HEK293 (cell line): ENCODE results near the gene ANKRD33B.

Source experiments
- CTCF ChIA-PET: fragments of 350-600 bp; formaldehyde crosslinking; extraction: SDS; loops from one replicate; lab custom pipeline; 2021; ENCODE audit warnings: antibody characterized with exemption; lab: Yijun Ruan, JAX
- POLR2A ChIA-PET: fragments of 300-600 bp; formaldehyde crosslinking; extraction: SDS; loops from one replicate; lab custom pipeline; 2020; ENCODE audit warnings: antibody characterized with exemption, inconsistent platforms; lab: Yijun Ruan, JAX
- H3K27ac ChIP-seq: fragments of 200-500 bp; sonication (Bioruptor generic); 2 replicates; pipeline ENCODE4 v1.5.1; 2014; ENCODE audit warnings: low read depth, low read length, control low read depth, inconsistent platforms; ENCODE audit errors: extremely low read depth
- H3K36me3 ChIP-seq, 2 experiments: fragments of 200-500 bp in 1 of 2; sonication (Bioruptor generic) in 1 of 2; 1 replicate in 1 of 2; 2 replicates in 1 of 2; pipeline ENCODE4 v1.5.1; 2014 to 2017; ENCODE audit warnings: inconsistent platforms in 2 of 2, low read length in 2 of 2; ENCODE audit not compliant: control insufficient read depth in 2 of 2, insufficient read depth in 1 of 2
- H3K4me1 ChIP-seq: fragments of 200-500 bp; sonication (Bioruptor generic); 2 replicates; pipeline ENCODE4 v1.5.1; 2014; ENCODE audit warnings: mild to moderate bottlenecking, low read length, inconsistent platforms; ENCODE audit not compliant: control insufficient read depth, insufficient read depth
- H3K4me3 ChIP-seq: 2 replicates; pipeline ENCODE4 v1.5.1; 2011; ENCODE audit warnings: low read depth, mild to moderate bottlenecking, control low read depth, low read length, moderate library complexity
- H3K9me3 ChIP-seq: fragments of 200-500 bp; sonication (Bioruptor generic); 2 replicates; pipeline ENCODE4 v1.5.1; 2014; ENCODE audit warnings: low read depth, low read length, inconsistent platforms; ENCODE audit not compliant: control insufficient read depth, insufficient read depth
- BCL11A ChIP-seq: fragments of 450-650 bp; formaldehyde crosslinking; IDR thresholded peaks from 2 replicates; pipeline ENCODE4 v1.5.1; 2016; ENCODE audit warnings: low read depth, missing biosample characterization, missing genetic modification characterization
- EGR2 ChIP-seq: fragments of 450-650 bp; formaldehyde crosslinking; IDR thresholded peaks from 2 replicates; pipeline ENCODE4 v1.5.1; 2016; ENCODE audit warnings: low read depth, missing biosample characterization, missing genetic modification characterization
- HOXA7 ChIP-seq: sonication (generic); formaldehyde crosslinking; IDR thresholded peaks from 2 replicates; pipeline ENCODE4 v1.8.1; 2022; ENCODE audit warnings: missing genetic modification reagents, borderline replicate concordance
- HOXD13 ChIP-seq: sonication (generic); formaldehyde crosslinking; IDR thresholded peaks from 2 replicates; pipeline ENCODE4 v1.8.0; 2022; ENCODE audit warnings: missing genetic modification reagents, borderline replicate concordance
- KLF17 ChIP-seq: fragments of 450-650 bp; formaldehyde crosslinking; IDR thresholded peaks from 2 replicates; pipeline ENCODE4 v1.5.1; 2016; ENCODE audit warnings: missing biosample characterization, missing genetic modification characterization
- SCRT1 ChIP-seq: fragments of 450-650 bp; formaldehyde crosslinking; IDR thresholded peaks from 2 replicates; pipeline ENCODE4 v1.5.1; 2016; ENCODE audit warnings: missing biosample characterization, missing genetic modification characterization, borderline replicate concordance
- SP7 ChIP-seq: fragments of 450-650 bp; formaldehyde crosslinking; IDR thresholded peaks from 2 replicates; pipeline ENCODE4 v1.5.1; 2016; ENCODE audit warnings: missing biosample characterization, missing genetic modification characterization
- WT1 ChIP-seq: fragments of 450-650 bp; formaldehyde crosslinking; IDR thresholded peaks from 2 replicates; pipeline ENCODE4 v1.5.1; 2016; ENCODE audit warnings: missing biosample characterization, missing genetic modification characterization
- YY1 ChIP-seq: fragments of 450-650 bp; formaldehyde crosslinking; IDR thresholded peaks from 2 replicates; pipeline ENCODE4 v1.5.1; 2018; ENCODE audit warnings: missing biosample characterization, missing genetic modification characterization
- YY2 ChIP-seq: fragments of 450-650 bp; formaldehyde crosslinking; IDR thresholded peaks from 2 replicates; pipeline ENCODE4 v1.5.1; 2016; ENCODE audit warnings: missing biosample characterization, missing genetic modification characterization
- ZBTB17 ChIP-seq: fragments of 450-650 bp; formaldehyde crosslinking; IDR thresholded peaks from 2 replicates; pipeline ENCODE4 v1.5.1; 2016; ENCODE audit warnings: missing biosample characterization, missing genetic modification characterization
- ZBTB20 ChIP-seq: fragments of 450-650 bp; formaldehyde crosslinking; IDR thresholded peaks from 2 replicates; pipeline ENCODE4 v1.5.1; 2016; ENCODE audit warnings: missing biosample characterization, missing genetic modification characterization
- ZNF121 ChIP-seq: fragments of 450-650 bp; formaldehyde crosslinking; IDR thresholded peaks from 2 replicates; pipeline ENCODE4 v1.5.1; 2016; ENCODE audit warnings: missing biosample characterization, missing genetic modification characterization
- ZNF146 ChIP-seq: fragments of 450-650 bp; formaldehyde crosslinking; IDR thresholded peaks from 2 replicates; pipeline ENCODE4 v1.5.1; 2016; ENCODE audit warnings: missing biosample characterization, missing genetic modification characterization
- ZNF184 ChIP-seq: fragments of 450-650 bp; IDR thresholded peaks from 2 replicates; pipeline ENCODE4 v1.5.1; 2018; ENCODE audit warnings: missing biosample characterization, mild to moderate bottlenecking, missing genetic modification characterization
- ZNF214 ChIP-seq: fragments of 450-650 bp; formaldehyde crosslinking; IDR thresholded peaks from 2 replicates; pipeline ENCODE4 v1.5.1; 2017; ENCODE audit warnings: missing biosample characterization, mild to moderate bottlenecking, missing genetic modification characterization, borderline replicate concordance
- ZNF223 ChIP-seq: fragments of 450-650 bp; formaldehyde crosslinking; IDR thresholded peaks from 2 replicates; pipeline ENCODE4 v1.5.1; 2016; ENCODE audit warnings: missing biosample characterization, missing genetic modification characterization
- ZNF266 ChIP-seq: fragments of 450-650 bp; formaldehyde crosslinking; IDR thresholded peaks from 2 replicates; pipeline ENCODE4 v1.5.1; 2016; ENCODE audit warnings: missing biosample characterization, missing genetic modification characterization, low read depth
- ZNF302 ChIP-seq: fragments of 450-650 bp; formaldehyde crosslinking; IDR thresholded peaks from 2 replicates; pipeline ENCODE4 v1.5.1; 2016; ENCODE audit warnings: missing biosample characterization, missing genetic modification characterization, low read depth
- ZNF350 ChIP-seq: fragments of 450-650 bp; formaldehyde crosslinking; IDR thresholded peaks from 2 replicates; pipeline ENCODE4 v1.5.0; 2017; ENCODE audit warnings: missing biosample characterization, mild to moderate bottlenecking, missing genetic modification characterization
- ZNF366 ChIP-seq: fragments of 450-650 bp; formaldehyde crosslinking; conservative IDR thresholded peaks from 2 replicates; pipeline ENCODE4 v1.5.1; 2016; ENCODE audit warnings: missing biosample characterization, missing genetic modification characterization
- ZNF398 ChIP-seq: fragments of 450-650 bp; formaldehyde crosslinking; IDR thresholded peaks from 2 replicates; pipeline ENCODE4 v1.5.1; 2017; ENCODE audit warnings: missing biosample characterization, missing genetic modification characterization
- ZNF423 ChIP-seq: fragments of 450-650 bp; formaldehyde crosslinking; IDR thresholded peaks from 2 replicates; pipeline ENCODE4 v1.5.1; 2016; ENCODE audit warnings: missing biosample characterization, missing genetic modification characterization
- ZNF514 ChIP-seq: fragments of 450-650 bp; formaldehyde crosslinking; IDR thresholded peaks from 2 replicates; pipeline ENCODE4 v1.5.1; 2016; ENCODE audit warnings: missing biosample characterization, missing genetic modification characterization
- ZNF670 ChIP-seq: fragments of 450-650 bp; formaldehyde crosslinking; IDR thresholded peaks from 2 replicates; pipeline ENCODE4 v1.5.1; 2016; ENCODE audit warnings: missing biosample characterization, missing genetic modification characterization, low read depth
- ZNF792 ChIP-seq: fragments of 450-650 bp; formaldehyde crosslinking; IDR thresholded peaks from 2 replicates; pipeline ENCODE4 v1.5.1; 2016; ENCODE audit warnings: missing biosample characterization, missing genetic modification characterization
- ZSCAN4 ChIP-seq: fragments of 450-650 bp; formaldehyde crosslinking; IDR thresholded peaks from 2 replicates; pipeline ENCODE4 v1.5.1; 2017; ENCODE audit warnings: missing biosample characterization, missing genetic modification characterization
- ZXDB ChIP-seq: fragments of 450-650 bp; formaldehyde crosslinking; IDR thresholded peaks from 2 replicates; pipeline ENCODE4 v1.5.1; 2016; ENCODE audit warnings: missing biosample characterization, missing genetic modification characterization
- TF ChIP-seq, protein P1 (sequence below): fragments of 450-650 bp; formaldehyde crosslinking; IDR thresholded peaks from 2 replicates; pipeline ENCODE4 v1.5.1; 2017; ENCODE audit warnings: missing biosample characterization, missing genetic modification characterization
- TF ChIP-seq, protein P2 (sequence below): fragments of 450-650 bp; formaldehyde crosslinking; IDR thresholded peaks from 2 replicates; pipeline ENCODE4 v1.5.1; 2017; ENCODE audit warnings: missing biosample characterization, missing genetic modification characterization

Gene ANKRD33B

GRCh38 chr5:10555277-10555684 is 8.6 kb upstream of the ANKRD33B start (continued):
- TF ChIP-seq ZNF146 (tag by site-specific recombination) (no peak), SP7 (tag by site-specific recombination) (peak; percentile 69), ZNF792 (no peak), ZNF350 (tag by site-specific recombination) (no peak), ZNF223 (no peak), ZNF366 (tag by site-specific recombination) (0 out of 2 replicates have a peak, but pooled peaks have one; percentile 15), ZNF423 (tag by site-specific recombination) (no peak), BCL11A (tag by site-specific recombination) (no peak), ZSCAN4 (peak; percentile 61; the same call in 1 of the 2 replicates), YY1 (tag by site-specific recombination) (no peak), ZNF670 (tag by site-specific recombination) (no peak), ZNF398 (tag by site-specific recombination) (peak; percentile 86)
- TF ChIP-seq, all 188 proteins: peak for 15

DNA sequence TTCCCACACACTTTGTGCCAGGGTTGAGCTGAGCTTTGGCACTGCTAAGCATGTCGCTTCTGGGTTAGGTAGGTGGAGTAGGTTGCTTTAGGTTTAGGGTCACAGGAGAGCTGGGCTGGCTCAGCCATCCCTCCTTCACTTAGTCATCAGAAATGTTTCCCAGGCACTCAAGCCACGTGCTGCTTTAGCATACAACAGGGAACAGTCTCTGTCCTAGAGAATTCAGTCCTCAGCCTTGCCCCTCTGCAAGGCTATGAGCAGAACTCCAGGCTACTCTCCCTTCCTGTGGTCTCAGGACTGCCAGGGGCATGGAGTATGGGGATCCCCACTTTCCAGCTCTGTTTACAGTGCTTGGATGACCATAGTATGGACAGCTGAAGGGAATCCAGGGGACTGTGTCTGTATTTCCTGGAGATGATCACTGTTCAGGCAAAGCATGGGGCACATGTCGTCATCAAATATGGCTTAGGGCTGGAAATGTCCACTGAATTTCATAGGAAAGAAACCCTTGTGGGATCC is 7.5 kb upstream of the ANKRD33B start:
- H3K36me3 ChIP-seq, result no peaks in the 10 kb centered on the region
- H3K27ac ChIP-seq, result peak overlapping the region; percentile 36; the same call in 1 of the 2 replicates
- peaks cover 23% of the 10 kb centered on the region for H3K4me1 ChIP-seq
- H3K9me3 ChIP-seq, result no peaks in the 10 kb centered on the region
- no peak overlapping the region for H3K4me3 ChIP-seq
- CTCF ChIA-PET, result interaction anchor here (0.6 to 1.0 kb wide), 2 partner anchors 72 to 133 kb away, joined by 3 to 6 read pairs; no protein-coding TSS in a partner anchor
- POLR2A ChIA-PET, result interaction anchor here (0.6 to 1.2 kb wide), 3 partner anchors 10 to 186 kb away, joined by 3 to 4 read pairs (median 3); no protein-coding TSS in a partner anchor
- TF ChIP-seq ZNF266 (tag by site-specific recombination), result no peak
- no peak for TF ChIP-seq KLF17 (tag by site-specific recombination)
- TF ChIP-seq, protein P1, sequence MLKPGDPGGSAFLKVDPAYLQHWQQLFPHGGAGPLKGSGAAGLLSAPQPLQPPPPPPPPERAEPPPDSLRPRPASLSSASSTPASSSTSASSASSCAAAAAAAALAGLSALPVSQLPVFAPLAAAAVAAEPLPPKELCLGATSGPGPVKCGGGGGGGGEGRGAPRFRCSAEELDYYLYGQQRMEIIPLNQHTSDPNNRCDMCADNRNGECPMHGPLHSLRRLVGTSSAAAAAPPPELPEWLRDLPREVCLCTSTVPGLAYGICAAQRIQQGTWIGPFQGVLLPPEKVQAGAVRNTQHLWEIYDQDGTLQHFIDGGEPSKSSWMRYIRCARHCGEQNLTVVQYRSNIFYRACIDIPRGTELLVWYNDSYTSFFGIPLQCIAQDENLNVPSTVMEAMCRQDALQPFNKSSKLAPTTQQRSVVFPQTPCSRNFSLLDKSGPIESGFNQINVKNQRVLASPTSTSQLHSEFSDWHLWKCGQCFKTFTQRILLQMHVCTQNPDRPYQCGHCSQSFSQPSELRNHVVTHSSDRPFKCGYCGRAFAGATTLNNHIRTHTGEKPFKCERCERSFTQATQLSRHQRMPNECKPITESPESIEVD (tag by site-specific recombination), result no peak
- no peak for TF ChIP-seq ZNF184 (tag by site-specific recombination)
- no peak for TF ChIP-seq YY2 (tag by site-specific recombination)
- no peak for TF ChIP-seq ZNF302
- no peak for TF ChIP-seq ZNF350 (tag by site-specific recombination)
- TF ChIP-seq ZNF514 (tag by site-specific recombination), result no peak
- TF ChIP-seq ZNF121, result no peak
- no peak for TF ChIP-seq SCRT1 (tag by site-specific recombination)
- TF ChIP-seq ZNF214 (tag by site-specific recombination), result no peak
- no peak for TF ChIP-seq ZBTB17 (tag by site-specific recombination)
- TF ChIP-seq HOXA7 (CRISPR knock-in tag), result no peak
- TF ChIP-seq EGR2, result peak; percentile 44; the same call in 1 of the 2 replicates
- TF ChIP-seq ZSCAN4, result no peak
- TF ChIP-seq ZBTB20 (tag by site-specific recombination), result 0 out of 2 replicates have a peak, but pooled peaks have one; percentile 9
- no peak for TF ChIP-seq WT1 (tag by site-specific recombination)
- no peak for TF ChIP-seq HOXD13
- TF ChIP-seq ZXDB (tag by site-specific recombination), result no peak
- TF ChIP-seq, protein P2, sequence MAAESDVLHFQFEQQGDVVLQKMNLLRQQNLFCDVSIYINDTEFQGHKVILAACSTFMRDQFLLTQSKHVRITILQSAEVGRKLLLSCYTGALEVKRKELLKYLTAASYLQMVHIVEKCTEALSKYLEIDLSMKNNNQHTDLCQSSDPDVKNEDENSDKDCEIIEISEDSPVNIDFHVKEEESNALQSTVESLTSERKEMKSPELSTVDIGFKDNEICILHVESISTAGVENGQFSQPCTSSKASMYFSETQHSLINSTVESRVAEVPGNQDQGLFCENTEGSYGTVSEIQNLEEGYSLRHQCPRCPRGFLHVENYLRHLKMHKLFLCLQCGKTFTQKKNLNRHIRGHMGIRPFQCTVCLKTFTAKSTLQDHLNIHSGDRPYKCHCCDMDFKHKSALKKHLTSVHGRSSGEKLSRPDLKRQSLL, result 0 out of 2 replicates have a peak, but pooled peaks have one; percentile 40
